NOMO-1 treated with dmso at 0.1 percent for 144 hours (cell line): Measurements from ENCODE around the gene NDUFS6.

Experiments
- DNase-seq: peaks from one replicate; lab custom pipeline; 2025; ENCODE audit not compliant: unreplicated experiment; lab: John Stamatoyannopoulos, UW

NDUFS6 gene

GRCh38 chr5:1845696-1846095 lies 44.5 kb downstream of the NDUFS6 start:
- DNase-seq: no peak

DNA sequence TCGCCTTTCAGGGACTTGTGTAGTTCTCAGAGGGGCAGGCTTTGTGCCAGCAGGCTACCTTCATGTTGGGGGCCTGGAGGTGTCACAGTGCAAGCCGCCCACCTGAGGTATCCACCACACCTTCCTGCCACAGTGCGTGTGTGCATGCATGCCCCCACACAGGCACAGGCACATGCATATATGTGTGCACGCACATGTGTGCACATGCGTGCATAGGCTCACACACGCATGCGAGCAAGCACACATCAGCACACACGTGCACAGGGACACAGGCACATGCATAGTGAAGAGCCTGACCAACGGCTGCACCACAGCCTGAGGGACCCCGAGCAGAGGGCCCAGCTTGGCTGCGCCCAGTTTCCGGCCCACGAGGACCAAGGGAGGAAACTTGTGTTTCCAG lies 45.4 kb downstream of the NDUFS6 start:
- no peak for DNase-seq

GRCh38 chr5:1847056-1847455 lies 45.8 kb downstream of the NDUFS6 start:
- DNase-seq: no peak

GRCh38 chr5:1847611-1848010 lies 46.4 kb downstream of the NDUFS6 start:
- no peak for DNase-seq

DNA sequence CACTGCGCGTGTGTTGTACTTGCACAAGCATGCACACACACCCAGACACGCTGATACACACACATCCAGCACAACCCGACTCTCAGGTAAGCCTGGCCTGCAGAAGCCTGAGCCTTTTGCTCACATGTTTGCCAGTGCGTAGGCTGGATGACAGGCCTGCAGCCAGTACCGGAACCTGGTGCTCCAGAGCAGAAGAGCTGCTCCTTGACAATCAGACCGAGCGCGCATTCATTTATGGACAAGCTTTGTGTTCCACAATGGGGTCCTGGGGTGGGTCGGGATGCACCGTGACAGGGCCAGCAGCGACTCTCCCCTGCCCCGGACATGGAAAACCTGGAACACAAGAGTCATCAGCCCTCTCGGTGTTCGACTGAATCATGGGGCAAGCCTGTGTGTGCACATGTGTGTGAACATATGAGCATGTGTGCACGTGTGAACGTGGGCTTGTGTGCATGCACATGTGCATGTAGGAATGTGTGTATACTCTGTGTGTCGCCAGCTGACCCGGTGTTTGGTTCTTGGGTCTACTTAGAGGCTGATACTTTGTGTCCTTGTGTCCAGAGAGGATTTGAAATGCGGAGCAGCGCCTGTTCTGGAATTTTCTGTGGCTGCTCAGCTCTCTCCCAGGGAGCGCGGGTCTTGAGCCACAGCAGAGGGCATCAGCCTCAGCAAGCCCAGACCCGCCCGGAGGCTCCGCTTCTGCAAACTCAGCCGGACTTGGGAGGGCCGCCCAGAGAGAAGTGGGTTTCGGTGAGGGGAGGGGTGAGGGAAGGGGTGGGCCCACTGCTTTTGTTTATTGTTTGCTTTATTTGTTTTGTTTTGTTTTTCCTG lies 49.3 kb downstream of the NDUFS6 start:
- DNase-seq: no peak

DNA sequence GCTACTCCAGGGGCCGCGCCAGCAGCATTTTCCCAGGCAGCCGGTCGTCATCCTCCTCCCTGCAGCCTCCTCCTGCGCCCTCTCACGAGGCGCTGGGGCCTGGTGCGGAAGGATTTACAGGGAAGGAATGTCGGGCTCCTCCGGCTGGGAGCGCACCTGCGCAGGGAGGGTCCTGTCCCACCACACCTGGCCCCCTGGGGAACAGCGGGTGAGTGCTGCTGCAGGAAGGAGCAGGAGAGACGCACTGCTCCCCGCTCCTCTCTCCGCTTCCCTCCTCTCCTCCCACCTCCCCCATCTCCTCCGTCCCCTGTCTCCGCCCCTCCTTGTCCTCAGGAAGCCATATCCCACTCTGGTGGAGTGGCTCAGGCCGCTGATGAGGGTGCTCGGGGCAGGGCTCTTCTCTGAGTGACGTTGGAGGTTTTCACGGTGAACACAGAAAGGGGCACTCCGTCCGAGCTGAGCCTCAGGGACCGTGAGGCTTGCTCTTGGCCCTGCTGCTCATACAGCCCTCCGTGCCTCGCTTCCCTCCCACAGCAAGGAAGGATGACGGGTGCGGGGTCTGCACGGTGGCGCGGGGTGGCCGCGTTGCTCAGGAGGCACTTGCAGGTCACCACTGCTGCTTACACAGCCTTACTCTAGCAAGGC lies 50.2 kb downstream of the NDUFS6 start:
- DNase-seq: no peak

GRCh38 chr5:1852324-1852947 lies 51.2 kb downstream of the NDUFS6 start:
- DNase-seq: no peak

- DNase-seq: no peak
These were observed 52.3 kb downstream of the NDUFS6 start for GRCh38 chr5:1853531-1853930.

- DNase-seq: no peak
These were observed 53.9 kb downstream of the NDUFS6 start for GRCh38 chr5:1855075-1855474.

DNA sequence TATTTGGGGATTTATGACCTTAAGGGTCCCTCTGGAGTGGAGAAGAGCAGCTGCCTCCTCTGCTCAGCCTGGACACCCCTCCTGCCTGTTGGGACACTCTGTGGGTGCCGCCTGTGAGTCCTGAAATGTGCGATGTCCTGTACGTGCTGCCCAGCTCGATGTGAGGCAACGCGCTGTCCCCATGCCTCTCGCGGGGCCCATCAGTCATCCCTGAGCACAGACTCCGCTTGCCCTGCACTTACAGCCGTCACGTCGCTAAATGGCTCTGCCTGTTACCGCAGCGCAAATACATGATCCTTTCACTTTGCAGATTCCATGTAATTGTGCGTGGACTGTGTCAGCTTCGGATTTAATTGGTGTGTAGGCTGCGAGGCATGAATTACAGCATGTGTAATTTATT lies 54.4 kb downstream of the NDUFS6 start:
- no peak for DNase-seq

GRCh38 chr5:1856596-1857255 lies 55.5 kb downstream of the NDUFS6 start:
- DNase-seq: no peak

DNA sequence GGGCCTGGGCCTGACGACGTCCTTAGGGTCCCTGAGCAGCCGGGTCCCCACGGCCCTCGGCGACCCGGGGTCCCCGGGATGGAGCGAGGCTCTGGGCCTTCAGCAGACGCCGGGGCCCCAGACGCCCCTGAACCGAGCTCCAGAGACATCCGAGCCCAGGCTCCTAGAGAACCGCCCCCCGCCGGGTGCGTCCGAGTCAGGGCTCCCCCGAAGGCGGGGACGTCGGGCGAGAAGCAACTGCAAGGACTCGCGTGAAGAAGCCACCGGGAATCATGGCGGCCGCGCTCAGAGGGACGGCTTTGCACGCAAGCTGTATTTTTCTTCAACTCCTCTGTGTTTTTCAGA lies 56.0 kb downstream of the NDUFS6 start:
- DNase-seq: no peak

DNA sequence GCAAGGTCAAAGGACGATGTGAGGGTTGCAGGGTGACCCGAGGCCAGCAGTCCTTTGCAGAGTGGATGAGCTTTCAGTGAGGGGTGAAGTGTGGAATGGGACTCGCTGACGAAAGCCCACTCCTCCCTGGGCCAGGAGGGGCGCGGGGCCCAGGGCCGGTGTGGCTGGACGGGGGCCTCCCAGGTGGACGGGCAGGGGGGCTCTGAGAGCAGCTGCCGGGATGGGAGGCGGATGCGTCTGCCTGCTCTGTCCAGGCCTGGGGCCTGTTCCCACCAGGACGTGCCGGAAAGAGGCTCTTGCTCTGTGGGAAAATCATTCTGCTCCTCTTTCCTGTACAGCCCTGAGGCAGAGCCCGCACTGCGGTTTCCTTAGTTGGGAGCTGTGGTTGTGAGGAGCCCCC lies 57.2 kb downstream of the NDUFS6 start:
- no peak for DNase-seq

GRCh38 chr5:1859099-1859498 lies 57.9 kb downstream of the NDUFS6 start:
- no peak for DNase-seq

DNA sequence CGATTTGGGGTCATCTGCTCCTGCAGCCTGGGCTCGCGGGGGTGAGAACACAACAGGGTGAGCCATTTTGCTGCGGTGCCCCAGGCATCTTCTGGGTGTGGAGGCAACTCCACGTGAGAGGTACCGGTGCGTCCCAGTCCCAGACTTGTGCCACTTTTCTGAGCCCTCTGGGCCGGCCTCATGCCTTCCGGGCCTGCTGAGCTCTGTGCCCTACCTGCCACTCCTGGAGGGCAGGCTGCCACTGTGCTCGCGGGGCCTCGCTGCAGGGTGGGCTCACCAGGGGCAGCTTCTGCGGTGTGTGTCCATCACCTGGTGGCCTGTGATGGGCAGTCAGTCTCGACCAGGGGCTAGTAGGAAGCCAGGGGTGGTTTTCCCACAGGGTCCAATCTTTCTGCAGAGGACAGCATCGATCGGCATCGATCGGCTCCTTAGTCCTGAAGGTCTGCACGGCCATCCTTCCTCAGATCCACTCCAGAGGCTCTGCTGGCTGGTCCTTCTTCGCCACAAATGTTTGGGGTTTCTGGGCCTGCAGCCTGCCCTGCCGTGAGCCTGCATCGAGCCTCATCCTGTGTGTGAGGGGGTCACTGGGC lies 58.9 kb downstream of the NDUFS6 start:
- no peak for DNase-seq

DNA sequence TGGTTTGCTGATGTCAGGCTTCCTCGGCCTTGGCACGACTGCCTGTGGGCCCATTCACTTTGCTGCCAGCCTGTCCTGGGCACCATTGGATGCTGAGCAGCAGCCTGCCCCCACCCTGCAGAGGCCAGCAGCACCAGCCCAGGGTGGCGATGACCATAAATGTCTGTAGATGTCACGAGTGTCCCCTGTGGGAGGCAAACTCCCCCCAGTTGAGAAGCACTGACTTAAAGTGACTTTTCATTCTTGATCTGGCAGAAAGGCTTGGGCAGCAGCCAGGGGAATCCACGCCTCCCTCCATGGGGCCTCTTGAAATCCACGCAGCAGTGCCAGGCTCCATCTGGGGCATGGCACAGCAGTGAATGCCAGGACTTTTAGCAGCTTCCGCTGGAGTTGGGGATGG lies 59.7 kb downstream of the NDUFS6 start:
- no peak for DNase-seq

DNA sequence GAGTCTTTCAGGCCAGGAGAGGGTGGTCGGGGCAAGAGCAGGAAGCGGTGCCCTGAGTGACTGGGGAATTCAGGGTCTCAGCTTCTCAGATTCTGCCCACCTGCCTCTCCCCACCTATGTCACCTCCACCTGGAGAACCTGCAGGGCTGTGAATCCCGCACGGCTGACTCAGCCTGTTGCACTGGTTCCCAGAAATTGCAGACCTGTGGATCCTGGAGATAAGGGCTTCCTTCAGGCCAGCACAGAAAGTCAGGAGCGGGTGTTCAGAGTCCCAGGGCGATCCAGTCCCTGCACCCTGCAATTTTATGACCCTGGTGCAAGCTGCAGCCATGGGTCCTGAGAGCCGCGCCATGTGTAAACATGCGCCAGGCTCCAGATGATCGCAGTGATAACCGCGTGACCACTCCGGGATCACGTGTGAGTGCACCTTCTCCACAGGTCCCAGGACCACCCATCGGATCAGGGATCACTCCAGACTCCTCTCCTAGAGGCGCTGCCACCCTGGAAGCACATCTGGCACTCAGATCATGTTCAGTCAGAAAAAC lies 63.8 kb downstream of the NDUFS6 start:
- DNase-seq: no peak

DNA sequence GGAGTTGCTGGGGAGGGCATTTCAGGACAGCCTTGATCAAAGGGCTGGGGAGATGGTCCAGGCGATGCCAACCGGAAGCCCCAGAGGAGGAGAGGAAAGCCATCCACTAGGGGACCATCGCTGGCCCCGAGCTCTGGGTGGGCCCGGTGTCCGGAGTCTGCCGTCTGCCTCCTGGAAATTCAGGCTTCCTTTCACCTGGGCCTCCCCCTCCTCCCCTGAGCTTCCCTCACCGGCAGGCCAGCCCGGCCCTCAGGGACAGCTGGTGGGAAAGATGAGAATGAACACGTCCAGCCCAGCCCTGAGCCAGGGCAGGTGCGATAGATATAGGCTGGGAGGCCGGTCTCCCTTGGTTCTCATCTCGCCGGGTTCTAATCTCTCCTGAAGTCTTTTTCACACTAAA lies 64.3 kb downstream of the NDUFS6 start:
- no peak for DNase-seq
